ENCODE measurements around the gene ZNF281.

ZNF281 gene

DNA sequence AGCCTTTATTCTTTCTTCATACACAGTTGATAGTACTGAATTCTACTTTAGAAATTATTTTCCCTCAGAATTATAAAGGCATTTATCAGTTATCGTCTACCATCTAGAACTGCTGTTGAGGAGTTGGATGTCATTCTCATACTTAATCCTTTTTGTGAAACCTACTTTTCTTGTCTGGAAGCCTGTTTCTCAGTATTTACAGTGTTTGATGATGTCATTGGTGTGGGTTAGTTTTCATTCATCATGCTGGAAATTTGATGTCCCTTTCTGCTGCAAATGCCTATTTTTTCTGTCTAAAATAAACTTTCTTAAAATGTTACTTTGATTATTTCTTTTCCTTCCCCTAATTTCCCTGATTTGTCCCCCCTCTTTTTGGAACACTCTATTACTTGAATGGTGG is 22.8 kb upstream of the ZNF281 start:
- DNase-seq (ENCODE audit: low read depth, low spot score): no peak
- in situ Hi-C loops (cut with HindIII; ENCODE audit: low sequenced_read_pairs): no loop called here
- TF ChIP-seq, protein P1, sequence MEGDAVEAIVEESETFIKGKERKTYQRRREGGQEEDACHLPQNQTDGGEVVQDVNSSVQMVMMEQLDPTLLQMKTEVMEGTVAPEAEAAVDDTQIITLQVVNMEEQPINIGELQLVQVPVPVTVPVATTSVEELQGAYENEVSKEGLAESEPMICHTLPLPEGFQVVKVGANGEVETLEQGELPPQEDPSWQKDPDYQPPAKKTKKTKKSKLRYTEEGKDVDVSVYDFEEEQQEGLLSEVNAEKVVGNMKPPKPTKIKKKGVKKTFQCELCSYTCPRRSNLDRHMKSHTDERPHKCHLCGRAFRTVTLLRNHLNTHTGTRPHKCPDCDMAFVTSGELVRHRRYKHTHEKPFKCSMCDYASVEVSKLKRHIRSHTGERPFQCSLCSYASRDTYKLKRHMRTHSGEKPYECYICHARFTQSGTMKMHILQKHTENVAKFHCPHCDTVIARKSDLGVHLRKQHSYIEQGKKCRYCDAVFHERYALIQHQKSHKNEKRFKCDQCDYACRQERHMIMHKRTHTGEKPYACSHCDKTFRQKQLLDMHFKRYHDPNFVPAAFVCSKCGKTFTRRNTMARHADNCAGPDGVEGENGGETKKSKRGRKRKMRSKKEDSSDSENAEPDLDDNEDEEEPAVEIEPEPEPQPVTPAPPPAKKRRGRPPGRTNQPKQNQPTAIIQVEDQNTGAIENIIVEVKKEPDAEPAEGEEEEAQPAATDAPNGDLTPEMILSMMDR (IDR thresholded peaks at IDR 0.05; ENCODE audit: low read depth, low read length): no peak
- no peak overlapping the region for H3K4me3 ChIP-seq (ENCODE audit: low read depth, low read length)

DNA sequence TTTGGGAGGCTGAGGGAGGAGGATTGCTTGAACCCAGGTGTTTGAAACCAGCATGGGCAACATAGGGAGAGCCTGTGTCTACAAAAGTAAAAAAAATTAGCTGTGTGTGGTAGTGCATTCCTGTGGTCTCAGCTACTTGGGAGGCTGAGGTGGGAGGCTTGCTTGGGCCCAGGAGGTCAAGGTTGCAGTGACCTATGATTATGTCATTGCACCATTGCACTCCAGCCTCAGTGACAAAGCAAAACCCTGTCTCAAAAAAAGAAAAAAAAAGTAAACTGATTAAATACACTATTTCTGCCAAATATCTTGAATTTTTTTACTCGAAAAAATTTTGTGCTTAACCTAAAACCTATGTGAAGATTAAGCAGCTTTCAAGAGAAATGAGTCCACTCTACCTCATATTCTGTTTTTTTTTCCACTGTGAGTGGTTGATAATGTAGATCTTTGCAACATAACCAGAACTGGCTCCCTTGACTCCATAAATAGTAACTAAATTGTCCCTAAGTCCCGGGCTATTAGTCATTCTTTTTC is 19.4 kb upstream of the ZNF281 start:
- in situ Hi-C loops (cut with HindIII; ENCODE audit: low sequenced_read_pairs): no loop called here
- TF ChIP-seq, protein P1 (IDR thresholded peaks at IDR 0.05; ENCODE audit: low read depth, low read length): no peak
- H3K4me3 ChIP-seq (ENCODE audit: low read depth, low read length): no peak overlapping the region
- DNase-seq (ENCODE audit: low read depth, low spot score): peak; percentile 75

DNA sequence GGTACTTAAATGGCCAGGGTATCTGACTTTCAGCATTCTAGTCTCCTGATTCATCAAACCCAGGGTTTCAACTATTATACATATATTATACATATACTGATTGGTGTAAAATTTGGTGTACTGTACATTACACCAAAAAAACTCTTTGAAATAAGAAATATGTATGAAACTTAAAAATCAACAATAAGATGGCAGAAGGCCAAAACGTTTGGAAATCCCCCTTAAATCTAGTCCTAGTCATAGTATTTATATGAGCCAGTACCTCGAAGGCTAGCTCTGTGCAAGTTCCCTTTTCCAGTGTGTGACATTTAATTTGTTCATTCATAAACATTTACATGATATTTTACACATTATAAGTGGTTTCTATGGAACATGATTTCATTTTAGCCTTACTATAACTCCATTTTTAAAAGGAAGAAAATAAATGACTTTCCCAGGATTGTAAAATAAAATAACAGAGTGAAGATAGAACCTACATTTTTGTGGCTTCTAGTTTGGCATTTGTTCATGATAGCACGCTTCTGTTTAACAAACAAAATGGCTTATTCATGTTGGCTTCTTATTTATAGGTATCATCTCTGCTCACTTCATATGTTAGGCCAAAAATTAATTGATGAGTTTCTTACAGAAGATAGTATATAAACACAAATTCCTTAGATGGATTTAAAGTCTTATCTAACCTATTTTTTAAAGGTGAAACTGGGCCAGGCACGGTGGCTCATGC is 18.8 kb upstream of the ZNF281 start:
- TF ChIP-seq, protein P1 (IDR thresholded peaks at IDR 0.05; ENCODE audit: low read depth, low read length): no peak
- H3K4me3 ChIP-seq (ENCODE audit: low read depth, low read length): no peak overlapping the region
- in situ Hi-C loops (cut with HindIII; ENCODE audit: low sequenced_read_pairs): no loop called here
- peak; percentile 47 for DNase-seq (ENCODE audit: low read depth, low spot score)

DNA sequence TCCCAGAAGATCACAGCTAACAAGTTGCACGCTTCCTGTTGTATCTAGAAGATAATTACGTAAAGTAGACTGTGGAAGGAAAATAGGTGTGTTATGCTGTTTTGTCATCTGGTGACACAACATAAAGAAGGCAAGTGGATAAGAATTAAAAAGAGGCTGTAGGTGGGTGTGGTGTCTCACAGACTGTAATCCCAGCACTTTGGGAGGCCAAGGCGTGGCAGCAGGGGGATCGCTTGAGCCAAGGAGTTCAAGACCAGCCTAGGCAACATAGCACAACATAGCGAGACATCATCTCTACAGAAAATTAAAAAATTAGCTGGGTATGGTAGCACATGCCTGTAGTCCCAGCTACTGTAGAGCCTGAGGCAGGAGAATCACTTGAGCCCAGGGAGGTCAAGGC is 17.9 kb upstream of the ZNF281 start:
- in situ Hi-C loops (cut with HindIII; ENCODE audit: low sequenced_read_pairs): no loop called here
- TF ChIP-seq, protein P1 (IDR thresholded peaks at IDR 0.05; ENCODE audit: low read depth, low read length): no peak
- no peak overlapping the region for H3K4me3 ChIP-seq (ENCODE audit: low read depth, low read length)
- DNase-seq (ENCODE audit: low read depth, low spot score): no peak

DNA sequence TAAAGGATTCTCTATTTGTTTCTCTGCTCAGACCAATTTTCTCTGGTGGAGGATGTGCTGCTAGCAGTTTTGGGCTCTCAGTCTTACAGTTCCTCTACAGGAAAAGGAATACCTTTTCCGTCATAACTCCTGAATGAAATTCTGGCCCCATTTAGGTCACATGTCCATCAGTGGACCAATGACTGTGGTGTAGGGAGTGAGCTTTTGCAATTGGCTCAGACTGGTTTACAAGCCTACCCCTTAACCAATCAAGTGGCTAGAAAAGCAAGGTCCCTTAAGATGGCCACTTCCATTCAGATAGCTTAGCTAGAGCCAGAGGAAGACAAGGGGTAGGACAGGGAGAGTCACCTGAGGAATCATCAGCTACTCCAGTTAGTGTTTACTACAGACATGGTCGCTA is 16.4 kb upstream of the ZNF281 start:
- no peak overlapping the region for H3K4me3 ChIP-seq (ENCODE audit: low read depth, low read length)
- TF ChIP-seq, protein P1 (IDR thresholded peaks at IDR 0.05; ENCODE audit: low read depth, low read length): no peak
- in situ Hi-C loops (cut with HindIII; ENCODE audit: low sequenced_read_pairs): no loop called here
- DNase-seq (ENCODE audit: low read depth, low spot score): no peak

DNA sequence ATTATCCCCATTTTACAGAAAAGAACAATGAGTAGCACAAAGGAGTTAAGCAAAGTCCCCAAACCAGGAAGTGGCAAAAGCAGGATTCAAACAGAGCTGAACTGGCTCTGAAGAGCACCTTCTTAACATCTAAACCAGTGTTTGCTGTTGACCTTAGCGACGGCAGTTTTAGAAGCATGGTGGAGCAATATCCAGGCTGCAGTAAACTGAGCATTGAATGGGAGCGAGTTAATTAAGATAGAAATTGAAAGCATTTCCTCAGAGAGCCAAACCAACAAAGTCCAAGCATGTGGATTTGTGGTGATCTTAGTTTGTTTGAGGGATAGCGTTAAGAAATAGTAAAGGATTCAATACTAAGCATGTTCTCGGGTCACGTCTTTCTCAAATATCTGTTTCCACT is 13.4 kb upstream of the ZNF281 start:
- H3K4me3 ChIP-seq (ENCODE audit: low read depth, low read length): no peak overlapping the region
- DNase-seq (ENCODE audit: low read depth, low spot score): no peak
- TF ChIP-seq, protein P1 (IDR thresholded peaks at IDR 0.05; ENCODE audit: low read depth, low read length): no peak
- in situ Hi-C loops (cut with HindIII; ENCODE audit: low sequenced_read_pairs): no loop called here

All from astrocyte of the spinal cord (primary cell).